CD14-positive monocyte (primary cell): ENCODE measurements around the gene ZNF592. TPM values are rescaled to one million over a fixed set of nuclear protein-coding genes. Genes with fewer than 3 reads are reported as not detected.
A peak's percentile ranks its signal among the peaks of the same experiment; 100 is the strongest.

Experiments used
- DNase-seq, 3 donors: peaks; one replicate each; pipeline ENCODE4 v3.0.0-alpha.2; 2011 to 2022
- H2AFZ ChIP-seq: 2 replicates; pipeline ENCODE4 v1.6.0; 2012; ENCODE audit warnings: mild to moderate bottlenecking, low read depth, low read length, inconsistent platforms; ENCODE audit not compliant: insufficient read depth, poor library complexity, severe bottlenecking
- H3K27ac ChIP-seq, 2 donors: 1 replicate in 1 of 2; 2 replicates in 1 of 2; pipeline ENCODE4 v1.5.1; 2012 to 2013; ENCODE audit warnings: low read length in 2 of 2, control low read depth in 1 of 2, inconsistent platforms in 1 of 2, low read depth in 1 of 2, mild to moderate bottlenecking in 1 of 2
- H3K27me3 ChIP-seq, 2 donors: one replicate each; pipeline versions ENCODE4 v1.6.0 to v1.6.1; 2011 to 2013; ENCODE audit warnings: low read length in 2 of 2; ENCODE audit not compliant: control insufficient read depth in 2 of 2, insufficient read depth in 2 of 2
- H3K36me3 ChIP-seq, 2 donors: replicated peaks in 1 of 2; 1 replicate in 1 of 2; 2 replicates in 1 of 2; pipeline versions ENCODE4 v1.5.1 to v1.6.1; 2012 to 2013; ENCODE audit warnings: low read length in 2 of 2, control low read depth in 1 of 2, inconsistent platforms in 1 of 2, mild to moderate bottlenecking in 1 of 2; ENCODE audit not compliant: insufficient read depth in 2 of 2, control insufficient read depth in 1 of 2
- H3K4me1 ChIP-seq, 2 donors: 1 replicate in 1 of 2; 2 replicates in 1 of 2; pipeline versions ENCODE4 v1.5.1 to v1.6.1; 2012 to 2013; ENCODE audit warnings: low read length in 2 of 2, control low read depth in 1 of 2, inconsistent platforms in 1 of 2, mild to moderate bottlenecking in 1 of 2, moderate library complexity in 1 of 2; ENCODE audit not compliant: insufficient read depth in 2 of 2, control insufficient read depth in 1 of 2
- H3K4me2 ChIP-seq: replicated peaks from 2 replicates; pipeline ENCODE3; 2012; ENCODE audit warnings: low read length, moderate library complexity, mild to moderate bottlenecking; ENCODE audit not compliant: poor library complexity, severe bottlenecking; ENCODE audit errors: extremely low read depth
- H3K4me3 ChIP-seq, 3 experiments: fragments of 200-600 bp in 1 of 3; sonication (generic) in 1 of 3; replicated peaks in 1 of 3; 1 replicate in 2 of 3; 2 replicates in 1 of 3; pipeline ENCODE4 v1.5.1; 2011 to 2013; ENCODE audit warnings: low read length in 3 of 3, mild to moderate bottlenecking in 3 of 3, control low read depth in 2 of 3, low read depth in 2 of 3, inconsistent platforms in 1 of 3, moderate library complexity in 1 of 3
- H3K79me2 ChIP-seq: 2 replicates; pipeline ENCODE4 v1.6.0; 2012; ENCODE audit warnings: mild to moderate bottlenecking, control low read depth, inconsistent platforms, low read length, moderate library complexity; ENCODE audit not compliant: insufficient read depth
- H3K9ac ChIP-seq: 2 replicates; pipeline ENCODE4 v1.6.0; 2017; ENCODE audit warnings: low read length, mild to moderate bottlenecking; ENCODE audit not compliant: insufficient read depth, poor library complexity, severe bottlenecking
- H3K9me3 ChIP-seq, 2 donors: replicated peaks in 1 of 2; 1 replicate in 1 of 2; 2 replicates in 1 of 2; pipeline versions ENCODE4 v1.5.1 to v1.6.1; 2012 to 2013; ENCODE audit warnings: low read length in 2 of 2, control low read depth in 1 of 2; ENCODE audit not compliant: control insufficient read depth in 1 of 2, insufficient read depth in 1 of 2
- H4K20me1 ChIP-seq: 2 replicates; pipeline ENCODE4 v1.6.0; 2012; ENCODE audit warnings: mild to moderate bottlenecking, low read length, control low read depth, moderate library complexity; ENCODE audit not compliant: insufficient read depth
- H3K27ac Mint-ChIP-seq, 7 donors: one replicate each; pipeline ENCODE4 v1.8.0; 2020; ENCODE audit warnings: mild to moderate bottlenecking in 7 of 7, mixed read lengths in 7 of 7, moderate library complexity in 6 of 7, inconsistent platforms in 2 of 7
- H3K27me3 Mint-ChIP-seq, 3 donors: one replicate each; pipeline ENCODE4 v1.8.0; 2021 to 2022; ENCODE audit warnings: low read depth in 3 of 3, mild to moderate bottlenecking in 3 of 3, mixed read lengths in 3 of 3, moderate library complexity in 3 of 3, inconsistent platforms in 1 of 3
- H3K36me3 Mint-ChIP-seq, 2 donors: one replicate each; pipeline ENCODE4 v1.8.0; 2020; ENCODE audit warnings: mixed read lengths in 2 of 2, inconsistent platforms in 1 of 2, mild to moderate bottlenecking in 1 of 2
- H3K4me1 Mint-ChIP-seq: one replicate; pipeline ENCODE4 v1.8.0; 2020; ENCODE audit warnings: mild to moderate bottlenecking, mixed read lengths
- H3K4me3 Mint-ChIP-seq, 2 donors: one replicate each; pipeline ENCODE4 v1.8.0; 2020; ENCODE audit warnings: mild to moderate bottlenecking in 2 of 2, mixed read lengths in 2 of 2, moderate library complexity in 1 of 2
- H3K9me3 Mint-ChIP-seq, 7 donors: one replicate each; pipeline ENCODE4 v1.8.0; 2020 to 2022; ENCODE audit warnings: mixed read lengths in 7 of 7, mild to moderate bottlenecking in 6 of 7, moderate library complexity in 6 of 7, inconsistent platforms in 2 of 7
- CTCF ChIP-seq: fragments of 200-600 bp; IDR thresholded peaks from one replicate; pipeline ENCODE4 v1.8.0; 2022; ENCODE audit warnings: antibody characterized with exemption, mild to moderate bottlenecking
- WGBS: methylation state at CpG from one replicate; pipeline ENCODE4 v1.1.5; 2013; ENCODE audit warnings: missing lambda C conversion rate; ENCODE audit not compliant: insufficient coverage; 5-methylcytosine and 5-hydroxymethylcytosine counted together
- intact Hi-C, 2 donors: fragments of 100-400 bp; cut with micrococcal nuclease; formaldehyde crosslinking; loops; one replicate each; pipeline versions ENCODE4 v1.15.0 to v1.15.1; 2023
- polyA plus RNA-seq, 3 donors: library from polyadenylated mRNA; depleted of rRNA in 1 of 3; unstranded in 2 of 3; stranded (reverse) in 1 of 3; fragments of 300-500 nt in 2 of 3; fragments of >200 nt in 1 of 3; fragmentation: Illumina TruSeq in 2 of 3; gene quantifications; 1 replicate in 2 of 3; 2 replicates in 1 of 3; pipeline ENCODE4 v1.2.3, GENCODE V29; 2012 to 2021

Gene ZNF592
- polyA plus RNA-seq, 3 donors, result 2.8 to 43.6 (median 5.0) TPM

- Histone ChIP-seq H3K9ac (no peak overlapping the region), H3K27ac (peak overlapping the region in 1 of 2 donors; percentile 63), H3K4me1 (peaks cover 4 to 11% of the 10 kb centered on the region in 2 donors), H2AFZ (no peak overlapping the region), H3K27me3 (no peaks in the 10 kb centered on the region), H3K79me2 (peaks cover 100% of the 10 kb centered on the region), H3K36me3 (peaks cover 4 to 26% of the 10 kb centered on the region in 2 donors), H4K20me1 (peaks cover 98% of the 10 kb centered on the region), H3K9me3 (no peaks in the 10 kb centered on the region), H3K4me3 (no peak overlapping the region), H3K4me2 (no peak overlapping the region)
- no peak for DNase-seq
- peak overlapping the region in 5 of 7 donors; percentile 10 to 63 (median 33) for H3K27ac Mint-ChIP-seq
- no peaks in the 10 kb centered on the region for H3K27me3 Mint-ChIP-seq
- 95% methylated on average over 4 of the region's 5 CpGs for WGBS
- intact Hi-C loops, result no loop called here
- no peak for TF ChIP-seq CTCF
- no peak overlapping the region for H3K4me3 Mint-ChIP-seq
- H3K36me3 Mint-ChIP-seq, result peaks cover 15 to 30% of the 10 kb centered on the region in 2 donors
- H3K9me3 Mint-ChIP-seq, result no peaks in the 10 kb centered on the region
- peaks cover 22% of the 10 kb centered on the region for H3K4me1 Mint-ChIP-seq
Measured at GRCh38 chr15:84703808-84704207, 44.6 kb upstream of the ZNF592 start.

- Histone ChIP-seq H4K20me1 (peaks cover 43% of the 10 kb centered on the region), H3K36me3 (peaks cover 19 to 22% of the 10 kb centered on the region in 2 donors), H3K27me3 (no peaks in the 10 kb centered on the region), H2AFZ (no peak overlapping the region), H3K4me1 (peaks cover 31 to 46% of the 10 kb centered on the region in 2 donors), H3K9me3 (no peaks in the 10 kb centered on the region), H3K9ac (no peak overlapping the region), H3K4me3 (peak overlapping the region; percentile 73 to 100 (median 99)), H3K27ac (peak overlapping the region in 1 of 2 donors; percentile 93), H3K4me2 (peak overlapping the region; percentile 90), H3K79me2 (peaks cover 93% of the 10 kb centered on the region)
- no peak for DNase-seq
- Mint-ChIP-seq H3K9me3 (peaks cover 0 to 4% (median 0%) of the 10 kb centered on the region in 7 donors), H3K4me3 (peak overlapping the region; percentile 98 to 100), H3K27me3 (peaks cover 0 to 2% (median 0%) of the 10 kb centered on the region in 3 donors), H3K36me3 (peaks cover 5 to 33% of the 10 kb centered on the region in 2 donors), H3K4me1 (peaks cover 43% of the 10 kb centered on the region), H3K27ac (peak overlapping the region in 5 of 7 donors; percentile 4 to 100 (median 44))
- intact Hi-C loops, result loop anchor here in 1 of 2 donors (10.0 kb wide), 2 partner anchors 60 to 270 kb away; partner anchors contain the start of genes NMB, PDE8A and WDR73
- no peak for TF ChIP-seq CTCF
- WGBS, result no CpG with 5 or more reads among the region's 5 CpGs
Measured at GRCh38 chr15:84714372-84714771, 34.0 kb upstream of the ZNF592 start.
